HepG2 (cell line): Measurements from ENCODE around the gene CYP27A1. TPM values are rescaled to one million over a fixed set of nuclear protein-coding genes. Genes with fewer than 3 reads are reported as not detected.
A peak's percentile ranks its signal among the peaks of the same experiment; 100 is the strongest.

Experiments used
- ATAC-seq: fragments of 200-7000 bp; cut with Tn5 transposase; 3 replicates; pipeline ENCODE4 v1.9.1; 2020; ENCODE audit warnings: mild to moderate bottlenecking, moderate library complexity
- BruUV-seq: library from RNA; stranded (reverse); fragments of 400-500 nt; replicated peaks from 2 replicates; lab custom pipeline; 2021; lab: Mats Ljungman, UMichigan
- CTCF ChIA-PET: fragments of 300-600 bp; formaldehyde crosslinking; extraction: SDS; loops from one replicate; lab custom pipeline; 2021; ENCODE audit warnings: low total read pairs, inconsistent platforms, low intra/inter-chr PET ratio; lab: Yijun Ruan, JAX
- POLR2A ChIA-PET: fragments of 350-600 bp; sonication (Branson Sonifier 250); formaldehyde crosslinking; loops from one replicate; lab custom pipeline; 2020; ENCODE audit warnings: antibody characterized with exemption, inconsistent platforms; lab: Yijun Ruan, JAX
- DNase-seq: peaks from one replicate; pipeline ENCODE4 v3.0.0-alpha.2; 2015; ENCODE audit warnings: low spot score
- FAIRE-seq: peaks from 3 replicates; lab custom pipeline; 2011; peaks lifted over from hg19 to GRCh38; lab: Jason Lieb, UNC
- H2AFZ ChIP-seq: one replicate; pipeline ENCODE4 v1.6.1; 2011; ENCODE audit warnings: low read length, inconsistent platforms
- H3K27ac ChIP-seq: fragments of 300-600 bp; 3 replicates; pipeline ENCODE4 v1.8.0; 2011; ENCODE audit warnings: mixed run types, mild to moderate bottlenecking, mixed read lengths, low read length, inconsistent platforms; ENCODE audit not compliant: insufficient read depth; ENCODE audit errors: extremely low read length
- H3K27me3 ChIP-seq, 2 experiments: fragments of 200-600 bp in 1 of 2; 2 replicates in 1 of 2; 3 replicates in 1 of 2; pipeline versions ENCODE4 v1.6.0 to v1.8.0; 2011; ENCODE audit warnings: low read length in 2 of 2, mild to moderate bottlenecking in 2 of 2, moderate library complexity in 2 of 2, inconsistent platforms in 1 of 2; ENCODE audit not compliant: insufficient read depth in 2 of 2, control insufficient read depth in 1 of 2
- H3K36me3 ChIP-seq, 2 experiments: fragments of 200-600 bp in 1 of 2; replicated peaks in 1 of 2; 2 replicates in 1 of 2; 3 replicates in 1 of 2; pipeline versions ENCODE4 v1.5.1 to v1.8.0; 2011; ENCODE audit warnings: low read length in 2 of 2, inconsistent platforms in 1 of 2; ENCODE audit not compliant: insufficient read depth in 2 of 2, control insufficient read depth in 1 of 2
- H3K4me1 ChIP-seq: 2 replicates; pipeline ENCODE4 v1.5.1; 2012; ENCODE audit warnings: low read length, inconsistent platforms; ENCODE audit not compliant: insufficient read depth
- H3K4me2 ChIP-seq: 2 replicates; pipeline ENCODE4 v1.6.0; 2011; ENCODE audit warnings: low read depth, low read length, inconsistent platforms
- H3K4me3 ChIP-seq, 3 experiments: fragments of 200-600 bp in 1 of 3; sonication (generic), shearing (Covaris generic) in 1 of 3; replicated peaks in 1 of 3; 2 replicates each; pipeline ENCODE4 v1.5.1; 2011 to 2016; ENCODE audit warnings: low read length in 3 of 3, inconsistent platforms in 2 of 3, low read depth in 2 of 3, mild to moderate bottlenecking in 2 of 3, control low read depth in 1 of 3, mixed read lengths in 1 of 3; ENCODE audit not compliant: insufficient read depth in 1 of 3
- H3K79me2 ChIP-seq: one replicate; pipeline ENCODE4 v1.6.1; 2011; ENCODE audit warnings: low read length, inconsistent platforms; ENCODE audit not compliant: insufficient read depth
- H3K9ac ChIP-seq: 2 replicates; pipeline ENCODE4 v1.6.0; 2011; ENCODE audit warnings: mild to moderate bottlenecking, low read depth, low read length, inconsistent platforms; ENCODE audit not compliant: insufficient read depth
- H3K9me3 ChIP-seq: 2 replicates; pipeline ENCODE4 v1.5.1; 2012; ENCODE audit warnings: mild to moderate bottlenecking, low read length
- H4K20me1 ChIP-seq: 2 replicates; pipeline ENCODE4 v1.6.0; 2011; ENCODE audit warnings: inconsistent platforms, mild to moderate bottlenecking, low read length, moderate library complexity; ENCODE audit not compliant: insufficient read depth
- POLR2A ChIP-seq, 2 experiments: IDR thresholded peaks; 2 replicates each; pipeline ENCODE4 v1.6.1; 2011; ENCODE audit warnings: low read depth in 2 of 2, low read length in 2 of 2, mild to moderate bottlenecking in 1 of 2, moderate library complexity in 1 of 2; ENCODE audit not compliant: insufficient read depth in 1 of 2
- RBM22 ChIP-seq: fragments of 200-400 bp; formaldehyde crosslinking; optimal IDR thresholded peaks from 2 replicates; pipeline ENCODE3; 2017; ENCODE audit warnings: mild to moderate bottlenecking, low read length, moderate library complexity
- WGBS: methylation state at CpG from one replicate; pipeline ENCODE4 v1.1.6; 2017; ENCODE audit warnings: low lambda C conversion rate; 5-methylcytosine and 5-hydroxymethylcytosine counted together
- in situ Hi-C: cut with HindIII; loops from 2 replicates; pipeline ENCODE4 v1.10.0; 2017; ENCODE audit warnings: low pct_unique_long_range_greater_than_20kb; ENCODE audit not compliant: extremely low pct_ligation_motif_present
- intact Hi-C: fragments of 100-400 bp; cut with micrococcal nuclease; formaldehyde crosslinking; loops from one replicate; pipeline ENCODE4 v1.10.0; 2022; ENCODE audit not compliant: unreplicated experiment
- polyA plus RNA-seq, 8 experiments: library from polyadenylated mRNA; depleted of rRNA in 3 of 8; stranded (reverse) in 7 of 8; unstranded in 1 of 8; fragments of >200 nt; fragmentation: Illumina TruSeq in 4 of 8; extraction: Trizol in 4 of 8; gene quantifications; 2 replicates each; pipeline versions ENCODE4 v1.2.1 to v1.2.3, GENCODE V29; 2011 to 2016; ENCODE audit warnings: low read depth in 4 of 8, missing spikeins in 1 of 8, mixed read lengths in 1 of 8; ENCODE audit not compliant: insufficient read depth in 1 of 8
- total RNA-seq, 5 experiments: library from RNA; depleted of rRNA; stranded (reverse); fragments of >200 nt; fragmentation: Illumina TruSeq; extraction: Trizol; gene quantifications; 2 replicates each; pipeline ENCODE4 v1.2.3, GENCODE V29; 2016; ENCODE audit warnings: low read depth in 1 of 5
- TF ChIP-seq, protein P1 (sequence below): sonication (generic); formaldehyde crosslinking; IDR thresholded peaks from one replicate; pipeline ENCODE4 v1.5.1; 2020; ENCODE audit warnings: mild to moderate bottlenecking, missing genetic modification reagents; ENCODE audit errors: not compliant biosample characterization

CYP27A1 gene
- total and polyA plus RNA-seq, 2 of the 13 experiments (the other 11 are each of a cell fraction or from before 2014, with no cell fraction given): 157 to 266 TPM

DNA sequence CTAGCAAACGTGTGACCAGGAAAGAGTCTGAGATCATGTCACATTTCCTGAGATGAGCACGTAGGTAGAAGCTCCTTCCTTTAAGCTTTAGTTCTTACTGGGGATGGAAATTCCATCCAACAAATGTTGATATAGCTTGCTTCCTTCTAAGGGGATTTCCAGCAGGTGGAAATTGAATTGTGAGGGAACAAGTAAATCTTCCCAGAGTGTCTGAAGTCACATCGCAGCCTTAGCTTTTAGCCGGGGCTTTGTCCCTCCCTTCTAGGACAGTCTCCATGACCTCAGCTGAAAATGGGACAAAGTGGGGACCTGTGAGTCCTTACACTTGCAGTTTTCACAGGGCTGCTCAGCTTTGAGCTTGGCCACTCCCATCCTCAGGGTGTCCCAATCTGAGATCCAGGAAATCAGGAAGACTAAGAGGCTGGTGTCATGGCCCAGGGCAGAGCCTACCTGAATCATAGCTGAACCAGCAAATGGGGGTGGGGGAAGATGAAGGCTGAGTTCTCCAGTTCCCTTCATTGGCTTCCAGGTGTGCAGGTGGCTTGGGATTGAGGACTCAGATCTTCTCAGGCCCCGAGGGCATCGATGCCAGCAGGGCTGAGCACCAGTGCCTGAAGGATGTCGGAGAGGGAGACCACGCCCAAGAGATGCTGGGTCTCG, 41.4 kb downstream of the CYP27A1 start:
- Histone ChIP-seq H3K4me1 (peaks cover 10% of the 10 kb centered on the region), H3K36me3 (peaks cover 5 to 8% of the 10 kb centered on the region in 2 experiments; a peak in 3 of 5 replicates), H3K27me3 (peaks cover 3 to 19% of the 10 kb centered on the region in 2 experiments; a peak in 4 of 5 replicates), H3K4me3 (no peak overlapping the region), H3K4me2 (no peak overlapping the region), H3K27ac (no peak overlapping the region), H3K79me2 (no peaks in the 10 kb centered on the region), H3K9ac (no peak overlapping the region), H2AFZ (no peak overlapping the region), H4K20me1 (no peaks in the 10 kb centered on the region), H3K9me3 (no peaks in the 10 kb centered on the region)
- ChIA-PET POLR2A (interaction anchor here (0.9 kb wide), 1 partner anchor 42 kb away, joined by 4 read pairs; no protein-coding TSS in a partner anchor), CTCF (no interaction called here)
- no peak for DNase-seq
- ATAC-seq: no peak; the same call in 2 of the 3 replicates
- no peak for FAIRE-seq
- in situ Hi-C loops: no loop called here
- intact Hi-C loops: no loop called here
- 92% methylated on average over 9 of the region's 9 CpGs for WGBS
- peak in 1 of 2 experiments; percentile 7; a peak in 1 of 4 replicates for TF ChIP-seq POLR2A (IDR thresholded peaks at IDR 0.05; ENCODE audit: insufficient read depth in 1 of 2, low read depth in 2 of 2, low read length in 2 of 2)
- TF ChIP-seq, protein P1, sequence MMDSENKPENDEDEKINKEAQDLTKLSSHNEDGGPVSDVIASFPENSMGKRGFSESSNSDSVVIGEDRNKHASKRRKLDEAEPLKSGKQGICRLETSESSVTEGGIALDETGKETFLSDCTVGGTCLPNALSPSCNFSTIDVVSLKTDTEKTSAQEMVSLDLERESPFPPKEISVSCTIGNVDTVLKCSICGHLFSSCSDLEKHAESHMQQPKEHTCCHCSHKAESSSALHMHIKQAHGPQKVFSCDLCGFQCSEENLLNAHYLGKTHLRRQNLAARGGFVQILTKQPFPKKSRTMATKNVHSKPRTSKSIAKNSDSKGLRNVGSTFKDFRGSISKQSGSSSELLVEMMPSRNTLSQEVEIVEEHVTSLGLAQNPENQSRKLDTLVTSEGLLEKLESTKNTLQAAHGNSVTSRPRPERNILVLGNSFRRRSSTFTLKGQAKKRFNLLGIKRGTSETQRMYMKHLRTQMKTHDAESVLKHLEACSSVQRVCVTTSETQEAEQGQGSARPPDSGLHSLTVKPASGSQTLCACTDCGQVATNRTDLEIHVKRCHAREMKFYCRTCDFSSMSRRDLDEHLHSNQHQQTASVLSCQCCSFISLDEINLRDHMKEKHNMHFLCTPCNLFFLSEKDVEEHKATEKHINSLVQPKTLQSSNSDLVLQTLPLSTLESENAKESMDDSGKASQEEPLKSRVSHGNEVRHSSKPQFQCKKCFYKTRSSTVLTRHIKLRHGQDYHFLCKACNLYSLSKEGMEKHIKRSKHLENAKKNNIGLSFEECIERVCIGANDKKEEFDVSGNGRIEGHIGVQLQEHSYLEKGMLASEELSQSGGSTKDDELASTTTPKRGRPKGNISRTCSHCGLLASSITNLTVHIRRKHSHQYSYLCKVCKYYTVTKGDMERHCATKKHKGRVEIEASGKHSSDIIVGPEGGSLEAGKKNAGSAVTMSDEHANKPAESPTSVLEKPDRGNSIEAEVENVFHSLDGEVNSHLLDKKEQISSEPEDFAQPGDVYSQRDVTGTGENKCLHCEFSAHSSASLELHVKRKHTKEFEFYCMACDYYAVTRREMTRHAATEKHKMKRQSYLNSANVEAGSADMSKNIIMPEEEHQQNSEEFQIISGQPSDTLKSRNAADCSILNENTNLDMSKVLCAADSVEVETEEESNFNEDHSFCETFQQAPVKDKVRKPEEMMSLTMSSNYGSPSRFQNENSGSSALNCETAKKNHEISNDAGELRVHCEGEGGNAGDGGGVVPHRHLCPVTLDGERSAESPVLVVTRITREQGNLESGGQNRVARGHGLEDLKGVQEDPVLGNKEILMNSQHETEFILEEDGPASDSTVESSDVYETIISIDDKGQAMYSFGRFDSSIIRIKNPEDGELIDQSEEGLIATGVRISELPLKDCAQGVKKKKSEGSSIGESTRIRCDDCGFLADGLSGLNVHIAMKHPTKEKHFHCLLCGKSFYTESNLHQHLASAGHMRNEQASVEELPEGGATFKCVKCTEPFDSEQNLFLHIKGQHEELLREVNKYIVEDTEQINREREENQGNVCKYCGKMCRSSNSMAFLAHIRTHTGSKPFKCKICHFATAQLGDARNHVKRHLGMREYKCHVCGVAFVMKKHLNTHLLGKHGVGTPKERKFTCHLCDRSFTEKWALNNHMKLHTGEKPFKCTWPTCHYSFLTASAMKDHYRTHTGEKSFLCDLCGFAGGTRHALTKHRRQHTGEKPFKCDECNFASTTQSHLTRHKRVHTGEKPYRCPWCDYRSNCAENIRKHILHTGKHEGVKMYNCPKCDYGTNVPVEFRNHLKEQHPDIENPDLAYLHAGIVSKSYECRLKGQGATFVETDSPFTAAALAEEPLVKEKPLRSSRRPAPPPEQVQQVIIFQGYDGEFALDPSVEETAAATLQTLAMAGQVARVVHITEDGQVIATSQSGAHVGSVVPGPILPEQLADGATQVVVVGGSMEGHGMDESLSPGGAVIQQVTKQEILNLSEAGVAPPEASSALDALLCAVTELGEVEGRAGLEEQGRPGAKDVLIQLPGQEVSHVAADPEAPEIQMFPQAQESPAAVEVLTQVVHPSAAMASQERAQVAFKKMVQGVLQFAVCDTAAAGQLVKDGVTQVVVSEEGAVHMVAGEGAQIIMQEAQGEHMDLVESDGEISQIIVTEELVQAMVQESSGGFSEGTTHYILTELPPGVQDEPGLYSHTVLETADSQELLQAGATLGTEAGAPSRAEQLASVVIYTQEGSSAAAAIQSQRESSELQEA (CRISPR knock-in tag): no peak
- peak; percentile 21 for TF ChIP-seq RBM22
- BruUV-seq: no TSS peak
